Muscle layer of duodenum (tissue), 2 donors: ENCODE measurements around the gene ZNF880.
A peak's percentile ranks its signal among the peaks of the same experiment; 100 is the strongest.
"Not testable (repeated sequence)": the region's sequence is repeated elsewhere in the genome, so short reads cannot be mapped to it uniquely, and the experiment has no call there.

Source experiments
- H3K27ac ChIP-seq: one replicate; pipeline ENCODE4 v1.7.0; 2013; ENCODE audit warnings: mild to moderate bottlenecking, low read length
- H3K27me3 ChIP-seq: one replicate; pipeline ENCODE4 v1.7.0; 2013; ENCODE audit warnings: low read depth, mild to moderate bottlenecking, control low read depth, low read length
- H3K36me3 ChIP-seq, 2 donors: one replicate each; pipeline ENCODE4 v1.7.0; 2013; ENCODE audit warnings: low read length in 2 of 2, control low read depth in 1 of 2, mild to moderate bottlenecking in 1 of 2; ENCODE audit not compliant: insufficient read depth in 2 of 2, control insufficient read depth in 1 of 2
- H3K4me1 ChIP-seq, 2 donors: one replicate each; pipeline ENCODE4 v1.7.0; 2013; ENCODE audit warnings: low read length in 2 of 2, mild to moderate bottlenecking in 2 of 2, control low read depth in 1 of 2, moderate library complexity in 1 of 2; ENCODE audit not compliant: insufficient read depth in 2 of 2, control insufficient read depth in 1 of 2
- H3K4me3 ChIP-seq, 2 donors: one replicate each; pipeline ENCODE4 v1.7.0; 2013; ENCODE audit warnings: low read length in 2 of 2, low read depth in 1 of 2, mild to moderate bottlenecking in 1 of 2
- H3K9me3 ChIP-seq, 2 donors: one replicate each; pipeline ENCODE4 v1.7.0; 2013; ENCODE audit warnings: low read length in 2 of 2, control low read depth in 1 of 2, mild to moderate bottlenecking in 1 of 2; ENCODE audit not compliant: control insufficient read depth in 1 of 2
- donor health status: healthy.

Gene ZNF880

GRCh38 chr19:52369559-52370340, at the start of gene ZNF880:
Gene ZNF880 (plus strand): TSS chr19:52369923. CDS start chr19:52369966, 43 bp downstream.
- H3K9me3 ChIP-seq: peaks cover 22 to 36% of the 10 kb centered on the region in 2 donors

GRCh38 chr19:52322429-52322828, 47.3 kb upstream of the ZNF880 start:
- Histone ChIP-seq H3K36me3 (peaks cover 33 to 63% of the 10 kb centered on the region in 2 donors), H3K4me3 (peak overlapping the region; percentile 32 to 67), H3K9me3 (peaks cover 88 to 95% of the 10 kb centered on the region in 2 donors), H3K27ac (no peak overlapping the region), H3K27me3 (no peaks in the 10 kb centered on the region), H3K4me1 (no peaks in the 10 kb centered on the region)

More at GRCh38 chr19:52369559-52370340, at the start of gene ZNF880:
- H3K27me3 ChIP-seq: no peaks in the 10 kb centered on the region
- H3K36me3 ChIP-seq: peaks cover 19 to 40% of the 10 kb centered on the region in 2 donors
- H3K27ac ChIP-seq: peak within 1 kb of the TSS; percentile 97
- H3K4me1 ChIP-seq: peaks cover 0 to 7% of the 10 kb centered on the region in 2 donors
- peak within 1 kb of the TSS; percentile 60 to 83 for H3K4me3 ChIP-seq

DNA sequence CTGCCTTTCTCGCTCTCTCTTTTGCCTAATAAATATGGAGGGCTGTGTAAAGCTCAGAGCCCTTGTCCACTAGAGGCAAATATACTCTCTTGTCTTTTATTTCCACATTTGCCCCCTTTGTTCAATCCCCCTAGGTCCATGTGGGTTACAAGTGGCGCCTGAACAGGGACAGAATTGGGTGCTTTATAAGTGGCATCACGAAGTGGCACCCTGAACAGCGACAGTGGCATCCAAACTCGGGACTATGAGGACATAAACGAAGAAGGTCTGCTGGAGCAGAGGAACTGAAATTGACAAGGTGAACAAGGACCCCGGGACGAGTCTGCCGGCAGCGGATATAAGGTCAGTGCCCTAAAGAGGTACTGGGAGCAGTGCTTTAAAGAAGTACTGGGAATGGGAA, 38.0 kb upstream of the ZNF880 start:
- peak overlapping the region in 1 of 2 donors; percentile 54 for H3K4me3 ChIP-seq
- no peaks in the 10 kb centered on the region for H3K36me3 ChIP-seq
- no peaks in the 10 kb centered on the region for H3K27me3 ChIP-seq
- H3K4me1 ChIP-seq: peaks cover 0 to 3% of the 10 kb centered on the region in 2 donors
- peaks cover 27 to 54% of the 10 kb centered on the region in 2 donors for H3K9me3 ChIP-seq
- no peak overlapping the region for H3K27ac ChIP-seq

GRCh38 chr19:52335768-52336116, 34.0 kb upstream of the ZNF880 start:
- Histone ChIP-seq H3K36me3 (no peaks in the 10 kb centered on the region), H3K9me3 (peaks cover 13 to 26% of the 10 kb centered on the region in 2 donors), H3K27me3 (no peaks in the 10 kb centered on the region), H3K4me3 (peak overlapping the region; percentile 83 to 86), H3K27ac (no peak overlapping the region), H3K4me1 (peaks cover 0 to 7% of the 10 kb centered on the region in 2 donors)

GRCh38 chr19:52336117-52336790, 33.5 kb upstream of the ZNF880 start, which contains the start of gene ZNF610:
Gene ZNF610 (plus strand): TSS chr19:52336243. CDS start chr19:52349173, 12,930 bp downstream.
- Histone ChIP-seq H3K4me3 (peak within 1 kb of the TSS; percentile 83 to 86), H3K36me3 (no peaks in the 10 kb centered on the region), H3K27me3 (no peaks in the 10 kb centered on the region), H3K4me1 (peaks cover 0 to 7% of the 10 kb centered on the region in 2 donors), H3K27ac (peak within 1 kb of the TSS; percentile 84), H3K9me3 (peaks cover 8 to 20% of the 10 kb centered on the region in 2 donors)

DNA sequence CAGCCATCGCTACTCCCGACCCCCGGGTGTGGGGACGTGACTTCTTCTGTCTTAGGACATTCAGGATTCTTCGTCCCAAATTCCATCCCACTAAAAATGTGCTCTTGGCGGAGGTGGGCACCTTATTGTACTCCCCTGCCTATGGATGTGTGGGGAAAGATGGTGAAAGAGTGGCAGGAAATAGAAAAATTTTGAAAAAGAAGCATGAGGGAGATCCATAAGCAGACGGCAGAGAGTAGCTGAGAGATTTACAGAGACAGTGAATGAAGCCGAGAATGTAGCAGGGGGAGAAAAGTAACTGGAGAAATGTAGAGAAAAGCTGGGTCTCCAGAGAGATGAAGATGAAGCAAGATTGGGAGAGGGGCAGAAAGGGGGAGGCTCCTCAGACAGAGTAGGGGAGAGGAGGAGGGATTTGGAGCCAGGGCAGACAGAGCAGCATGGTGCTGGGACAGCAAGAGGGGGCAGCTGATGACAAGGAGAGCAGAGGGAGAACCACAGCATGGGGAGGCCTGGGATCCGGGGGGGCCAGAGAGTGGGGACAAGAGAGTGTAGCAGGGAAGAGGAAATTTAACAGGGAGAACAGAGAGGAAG, 32.8 kb upstream of the ZNF880 start:
- peak overlapping the region; percentile 84 for H3K27ac ChIP-seq
- H3K27me3 ChIP-seq: no peaks in the 10 kb centered on the region
- H3K4me3 ChIP-seq: peak overlapping the region; percentile 83 to 86
- H3K9me3 ChIP-seq: peaks cover 1 to 14% of the 10 kb centered on the region in 2 donors
- peaks cover 0 to 7% of the 10 kb centered on the region in 2 donors for H3K4me1 ChIP-seq
- no peaks in the 10 kb centered on the region for H3K36me3 ChIP-seq

GRCh38 chr19:52339022-52339421, 30.7 kb upstream of the ZNF880 start:
- not testable (repeated sequence) for H3K27me3 ChIP-seq, H3K4me3 ChIP-seq, H3K4me1 ChIP-seq, H3K27ac ChIP-seq, H3K9me3 ChIP-seq, H3K36me3 ChIP-seq

DNA sequence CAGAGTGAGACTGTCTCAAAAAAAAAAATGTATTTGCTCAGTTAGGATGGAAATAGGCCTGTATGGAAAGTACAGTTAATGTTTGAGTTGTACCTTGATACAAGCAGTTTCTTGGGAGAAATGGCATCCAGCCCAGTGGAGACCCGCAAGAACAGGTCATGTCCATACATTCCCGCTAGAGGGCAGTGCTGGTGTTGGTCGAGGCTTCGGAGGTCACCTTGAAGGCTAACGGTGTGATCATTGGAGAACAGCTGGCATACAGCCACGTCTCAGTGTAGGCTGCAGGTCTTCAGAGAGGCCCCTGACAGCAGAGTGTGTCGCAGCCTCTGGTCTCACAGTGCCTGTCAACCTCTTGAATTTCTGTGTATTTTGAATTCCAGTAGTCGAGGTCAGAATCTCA, 26.2 kb upstream of the ZNF880 start:
- peaks cover 0 to 12% of the 10 kb centered on the region in 2 donors for H3K36me3 ChIP-seq

DNA sequence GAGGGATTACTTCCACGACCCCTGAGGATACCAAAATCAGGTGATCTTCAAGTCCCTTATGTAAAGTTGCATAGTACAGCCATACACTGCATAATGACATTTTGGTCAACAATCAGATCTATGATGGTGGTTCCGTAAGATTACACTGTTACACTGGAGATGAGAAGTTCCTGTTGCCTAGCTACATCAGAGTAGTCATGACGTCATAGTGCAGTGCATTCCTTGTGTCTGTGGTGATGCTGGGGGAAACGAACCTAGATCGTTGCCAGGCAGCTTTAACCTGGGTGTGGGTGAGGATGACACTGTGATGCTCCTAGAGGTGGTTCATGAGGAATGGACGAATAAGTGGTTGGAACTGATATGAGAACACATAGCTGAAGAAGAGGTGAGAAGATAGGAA, 24.6 kb upstream of the ZNF880 start:
- no peak overlapping the region for H3K27ac ChIP-seq
- peaks cover 0 to 28% of the 10 kb centered on the region in 2 donors for H3K36me3 ChIP-seq
- no peaks in the 10 kb centered on the region for H3K27me3 ChIP-seq
- H3K4me1 ChIP-seq: no peaks in the 10 kb centered on the region
- H3K4me3 ChIP-seq: no peak overlapping the region
- no peaks in the 10 kb centered on the region for H3K9me3 ChIP-seq

More for the DNA sequence above, 26.2 kb upstream of the ZNF880 start:
- H3K27ac ChIP-seq: no peak overlapping the region
- H3K4me3 ChIP-seq: no peak overlapping the region
- no peaks in the 10 kb centered on the region for H3K4me1 ChIP-seq
- no peaks in the 10 kb centered on the region for H3K27me3 ChIP-seq
- H3K9me3 ChIP-seq: no peaks in the 10 kb centered on the region

DNA sequence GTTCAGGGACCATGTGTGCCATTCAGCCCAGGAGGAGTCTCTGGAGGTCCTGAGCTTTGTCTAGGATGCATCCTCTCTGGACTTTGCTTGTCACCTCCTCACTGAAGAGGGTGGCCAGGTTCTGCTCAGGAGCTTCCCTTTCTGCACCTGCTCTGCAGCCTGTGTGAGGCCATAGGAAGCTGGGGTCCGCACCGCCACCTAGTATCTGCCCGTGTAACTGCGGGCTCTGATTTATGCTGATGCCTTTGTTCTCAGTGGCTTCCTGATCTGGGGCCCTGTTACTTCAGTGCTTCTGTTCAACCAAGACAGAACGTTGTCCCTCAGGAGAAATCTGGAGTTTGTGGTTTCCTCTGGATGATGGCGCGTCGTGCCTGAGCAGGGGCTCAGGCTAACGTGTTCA, 18.2 kb upstream of the ZNF880 start:
- Histone ChIP-seq H3K27ac (no peak overlapping the region), H3K9me3 (no peaks in the 10 kb centered on the region), H3K4me1 (no peaks in the 10 kb centered on the region), H3K36me3 (peaks cover 21 to 77% of the 10 kb centered on the region in 2 donors), H3K4me3 (no peak overlapping the region), H3K27me3 (no peaks in the 10 kb centered on the region)

DNA sequence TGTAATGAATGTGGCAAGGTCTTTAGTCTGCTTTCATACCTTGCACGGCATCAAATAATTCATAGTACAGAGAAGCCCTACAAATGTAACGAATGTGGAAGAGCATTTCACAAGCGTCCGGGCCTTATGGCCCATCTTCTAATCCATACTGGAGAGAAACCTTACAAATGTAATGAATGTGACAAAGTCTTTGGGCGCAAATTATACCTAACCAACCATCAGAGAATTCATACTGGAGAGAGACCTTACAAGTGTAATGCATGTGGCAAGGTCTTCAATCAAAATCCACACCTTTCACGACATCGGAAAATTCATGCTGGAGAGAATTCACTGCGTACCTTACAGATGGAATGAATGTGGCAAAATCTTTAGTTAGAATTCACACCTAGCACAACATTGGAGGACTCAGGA, 3.3 kb upstream of the ZNF880 start:
- Histone ChIP-seq H3K27me3 (no peaks in the 10 kb centered on the region), H3K4me3 (peak overlapping the region in 1 of 2 donors; percentile 54), H3K27ac (no peak overlapping the region), H3K36me3 (peaks cover 2 to 48% of the 10 kb centered on the region in 2 donors), H3K4me1 (peaks cover 0 to 7% of the 10 kb centered on the region in 2 donors), H3K9me3 (peaks cover 27 to 34% of the 10 kb centered on the region in 2 donors)
